HepG2 (cell line): ENCODE data around the gene DDX28. TPM values are rescaled to one million over a fixed set of nuclear protein-coding genes. Genes with fewer than 3 reads are reported as not detected.

Source experiments
- ATAC-seq: fragments of 200-7000 bp; cut with Tn5 transposase; 3 replicates; pipeline ENCODE4 v1.9.1; 2020; ENCODE audit warnings: mild to moderate bottlenecking, moderate library complexity
- BruUV-seq: library from RNA; stranded (reverse); fragments of 400-500 nt; replicated peaks from 2 replicates; lab custom pipeline; 2021; lab: Mats Ljungman, UMichigan
- CTCF ChIA-PET: fragments of 300-600 bp; formaldehyde crosslinking; extraction: SDS; loops from one replicate; lab custom pipeline; 2021; ENCODE audit warnings: low total read pairs, inconsistent platforms, low intra/inter-chr PET ratio; lab: Yijun Ruan, JAX
- POLR2A ChIA-PET: fragments of 350-600 bp; sonication (Branson Sonifier 250); formaldehyde crosslinking; loops from one replicate; lab custom pipeline; 2020; ENCODE audit warnings: antibody characterized with exemption, inconsistent platforms; lab: Yijun Ruan, JAX
- DNase-seq: peaks from one replicate; pipeline ENCODE4 v3.0.0-alpha.2; 2015; ENCODE audit warnings: low spot score
- FAIRE-seq: peaks from 3 replicates; lab custom pipeline; 2011; peaks lifted over from hg19 to GRCh38; lab: Jason Lieb, UNC
- H2AFZ ChIP-seq: one replicate; pipeline ENCODE4 v1.6.1; 2011; ENCODE audit warnings: low read length, inconsistent platforms
- H3K27ac ChIP-seq: fragments of 300-600 bp; 3 replicates; pipeline ENCODE4 v1.8.0; 2011; ENCODE audit warnings: mixed run types, mild to moderate bottlenecking, mixed read lengths, low read length, inconsistent platforms; ENCODE audit not compliant: insufficient read depth; ENCODE audit errors: extremely low read length
- H3K27me3 ChIP-seq, 2 experiments: fragments of 200-600 bp in 1 of 2; 2 replicates in 1 of 2; 3 replicates in 1 of 2; pipeline versions ENCODE4 v1.6.0 to v1.8.0; 2011; ENCODE audit warnings: low read length in 2 of 2, mild to moderate bottlenecking in 2 of 2, moderate library complexity in 2 of 2, inconsistent platforms in 1 of 2; ENCODE audit not compliant: insufficient read depth in 2 of 2, control insufficient read depth in 1 of 2
- H3K36me3 ChIP-seq, 2 experiments: fragments of 200-600 bp in 1 of 2; replicated peaks in 1 of 2; 2 replicates in 1 of 2; 3 replicates in 1 of 2; pipeline versions ENCODE4 v1.5.1 to v1.8.0; 2011; ENCODE audit warnings: low read length in 2 of 2, inconsistent platforms in 1 of 2; ENCODE audit not compliant: insufficient read depth in 2 of 2, control insufficient read depth in 1 of 2
- H3K4me1 ChIP-seq: 2 replicates; pipeline ENCODE4 v1.5.1; 2012; ENCODE audit warnings: low read length, inconsistent platforms; ENCODE audit not compliant: insufficient read depth
- H3K4me2 ChIP-seq: 2 replicates; pipeline ENCODE4 v1.6.0; 2011; ENCODE audit warnings: low read depth, low read length, inconsistent platforms
- H3K4me3 ChIP-seq, 3 experiments: fragments of 200-600 bp in 1 of 3; sonication (generic), shearing (Covaris generic) in 1 of 3; replicated peaks in 1 of 3; 2 replicates each; pipeline ENCODE4 v1.5.1; 2011 to 2016; ENCODE audit warnings: low read length in 3 of 3, inconsistent platforms in 2 of 3, low read depth in 2 of 3, mild to moderate bottlenecking in 2 of 3, control low read depth in 1 of 3, mixed read lengths in 1 of 3; ENCODE audit not compliant: insufficient read depth in 1 of 3
- H3K79me2 ChIP-seq: one replicate; pipeline ENCODE4 v1.6.1; 2011; ENCODE audit warnings: low read length, inconsistent platforms; ENCODE audit not compliant: insufficient read depth
- H3K9ac ChIP-seq: 2 replicates; pipeline ENCODE4 v1.6.0; 2011; ENCODE audit warnings: mild to moderate bottlenecking, low read depth, low read length, inconsistent platforms; ENCODE audit not compliant: insufficient read depth
- H3K9me3 ChIP-seq: 2 replicates; pipeline ENCODE4 v1.5.1; 2012; ENCODE audit warnings: mild to moderate bottlenecking, low read length
- H4K20me1 ChIP-seq: 2 replicates; pipeline ENCODE4 v1.6.0; 2011; ENCODE audit warnings: inconsistent platforms, mild to moderate bottlenecking, low read length, moderate library complexity; ENCODE audit not compliant: insufficient read depth
- CCDC6 ChIP-seq: sonication (generic); formaldehyde crosslinking; IDR thresholded peaks from 2 replicates; pipeline ENCODE4 v1.8.1; 2022; ENCODE audit warnings: mild to moderate bottlenecking, missing genetic modification reagents, moderate library complexity
- FOXP1 ChIP-seq, 2 experiments: fragments of 450-650 bp in 1 of 2; IDR thresholded peaks; 2 replicates each; pipeline ENCODE4 v1.6.1; 2017 to 2018; ENCODE audit warnings: antibody characterized with exemption in 1 of 2
- GTF2F1 ChIP-seq: fragments of 150-350 bp; IDR thresholded peaks from 2 replicates; pipeline ENCODE4 v1.6.1; 2014; ENCODE audit warnings: low read length
- HNF4A ChIP-seq: sonication (generic); formaldehyde crosslinking; IDR thresholded peaks from 2 replicates; pipeline ENCODE4 v1.4.0; 2020; ENCODE audit warnings: missing genetic modification reagents
- MXD4 ChIP-seq: IDR thresholded peaks from 2 replicates; pipeline ENCODE4 v1.6.1; 2016; ENCODE audit warnings: mild to moderate bottlenecking, missing biosample characterization, missing genetic modification reagents
- NAIF1 ChIP-seq: sonication (generic); formaldehyde crosslinking; IDR thresholded peaks from 2 replicates; pipeline ENCODE4 v1.5.0; 2020; ENCODE audit warnings: mild to moderate bottlenecking, missing genetic modification reagents, borderline replicate concordance
- NFKBIZ ChIP-seq: IDR thresholded peaks from 2 replicates; pipeline ENCODE4 v1.6.1; 2018; ENCODE audit warnings: missing genetic modification reagents, missing compliant biosample characterization
- NFYC ChIP-seq: IDR thresholded peaks from 2 replicates; pipeline ENCODE4 v1.6.1; 2016; ENCODE audit warnings: missing genetic modification reagents, missing compliant biosample characterization
- NPAS2 ChIP-seq: sonication (generic); formaldehyde crosslinking; IDR thresholded peaks from 2 replicates; pipeline ENCODE4 v1.8.0; 2022; ENCODE audit warnings: mild to moderate bottlenecking, missing genetic modification reagents, borderline replicate concordance
- XBP1 ChIP-seq: sonication (generic); formaldehyde crosslinking; IDR thresholded peaks from 2 replicates; pipeline ENCODE4 v1.5.0; 2020; ENCODE audit warnings: missing genetic modification reagents
- ZFP90 ChIP-seq: sonication (generic); formaldehyde crosslinking; IDR thresholded peaks from 2 replicates; pipeline ENCODE4 v1.8.0; 2022; ENCODE audit warnings: missing genetic modification reagents, mild to moderate bottlenecking, inconsistent platforms, borderline replicate concordance
- ZFP91 ChIP-seq: sonication (generic); formaldehyde crosslinking; IDR thresholded peaks from 2 replicates; pipeline ENCODE4 v1.9.0; 2022; ENCODE audit warnings: missing genetic modification reagents, mild to moderate bottlenecking, borderline replicate concordance
- ZNF18 ChIP-seq: sonication (generic); formaldehyde crosslinking; IDR thresholded peaks from 2 replicates; pipeline ENCODE4 v1.8.0; 2022; ENCODE audit warnings: mild to moderate bottlenecking, missing genetic modification reagents; ENCODE audit not compliant: insufficient replicate concordance
- ZNF251 ChIP-seq: sonication (generic); formaldehyde crosslinking; IDR thresholded peaks from 2 replicates; pipeline ENCODE4 v1.9.0; 2021; ENCODE audit warnings: mild to moderate bottlenecking, missing genetic modification reagents
- ZNF329 ChIP-seq: sonication (generic); formaldehyde crosslinking; IDR thresholded peaks from 2 replicates; pipeline ENCODE4 v1.9.0; 2021; ENCODE audit warnings: low read depth, mild to moderate bottlenecking, missing genetic modification reagents
- ZNF460 ChIP-seq: sonication (generic); formaldehyde crosslinking; IDR thresholded peaks from 2 replicates; pipeline ENCODE4 v1.5.1; 2020; ENCODE audit warnings: missing genetic modification reagents, mild to moderate bottlenecking, borderline replicate concordance
- ZNF468 ChIP-seq: sonication (generic); formaldehyde crosslinking; IDR thresholded peaks from 2 replicates; pipeline ENCODE4 v1.8.0; 2022; ENCODE audit warnings: mild to moderate bottlenecking, moderate library complexity, missing genetic modification reagents
- ZNF713 ChIP-seq: sonication (generic); formaldehyde crosslinking; IDR thresholded peaks from 2 replicates; pipeline ENCODE4 v1.4.0; 2020; ENCODE audit warnings: mild to moderate bottlenecking, missing genetic modification reagents
- WGBS: methylation state at CpG from one replicate; pipeline ENCODE4 v1.1.6; 2017; ENCODE audit warnings: low lambda C conversion rate; 5-methylcytosine and 5-hydroxymethylcytosine counted together
- in situ Hi-C: cut with HindIII; loops from 2 replicates; pipeline ENCODE4 v1.10.0; 2017; ENCODE audit warnings: low pct_unique_long_range_greater_than_20kb; ENCODE audit not compliant: extremely low pct_ligation_motif_present
- intact Hi-C: fragments of 100-400 bp; cut with micrococcal nuclease; formaldehyde crosslinking; loops from one replicate; pipeline ENCODE4 v1.10.0; 2022; ENCODE audit not compliant: unreplicated experiment
- polyA plus RNA-seq, 8 experiments: library from polyadenylated mRNA; depleted of rRNA in 3 of 8; stranded (reverse) in 7 of 8; unstranded in 1 of 8; fragments of >200 nt; fragmentation: Illumina TruSeq in 4 of 8; extraction: Trizol in 4 of 8; gene quantifications; 2 replicates each; pipeline versions ENCODE4 v1.2.1 to v1.2.3, GENCODE V29; 2011 to 2016; ENCODE audit warnings: low read depth in 4 of 8, missing spikeins in 1 of 8, mixed read lengths in 1 of 8; ENCODE audit not compliant: insufficient read depth in 1 of 8
- total RNA-seq, 5 experiments: library from RNA; depleted of rRNA; stranded (reverse); fragments of >200 nt; fragmentation: Illumina TruSeq; extraction: Trizol; gene quantifications; 2 replicates each; pipeline ENCODE4 v1.2.3, GENCODE V29; 2016; ENCODE audit warnings: low read depth in 1 of 5
- TF ChIP-seq, protein P1 (sequence below): sonication (generic); formaldehyde crosslinking; IDR thresholded peaks from 2 replicates; pipeline ENCODE4 v1.4.0; 2020; ENCODE audit warnings: missing genetic modification reagents

The DDX28 gene
- total and polyA plus RNA-seq, 2 of the 13 experiments (the other 11 are each of a cell fraction or from before 2014, with no cell fraction given), result 14.1 to 16.4 TPM

DNA sequence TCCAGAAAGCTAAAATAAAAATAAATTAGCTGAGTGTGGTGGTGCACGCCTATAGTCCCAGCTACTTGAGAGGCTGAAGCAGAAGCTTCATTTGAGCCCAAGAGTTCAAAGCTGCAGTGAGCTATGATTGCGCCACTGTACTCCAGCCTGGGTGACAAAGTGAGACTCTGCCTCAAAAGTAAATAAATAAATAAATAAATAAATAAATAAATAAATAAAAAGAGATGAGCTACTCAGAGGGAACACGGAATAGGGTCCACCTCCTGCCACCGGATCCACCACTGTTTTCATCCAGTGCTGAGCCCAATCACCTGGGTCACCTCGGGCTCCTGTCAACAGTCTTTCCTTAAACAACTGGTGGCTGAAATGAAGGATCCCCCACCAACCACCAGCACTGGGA lies 36.1 kb downstream of the DDX28 start:
- peak; percentile 15 for ATAC-seq
- H3K79me2 ChIP-seq, result no peaks in the 10 kb centered on the region
- no peak for DNase-seq
- no peak overlapping the region for H3K27ac ChIP-seq
- H3K9ac ChIP-seq, result peak overlapping the region; percentile 59
- peaks cover 59% of the 10 kb centered on the region for H3K4me1 ChIP-seq
- H3K4me2 ChIP-seq, result peak overlapping the region; percentile 85
- WGBS, result 35% methylated on average over 5 of the region's 5 CpGs
- in situ Hi-C loops (no loop called here), intact Hi-C loops (no loop called here)
- POLR2A ChIA-PET, result interaction anchor here (1.0 to 4.8 kb wide), 11 partner anchors 10 to 249 kb away, joined by 3 to 29 read pairs (median 11); partner anchors contain the start of genes DDX28, DPEP2, DUS2 and ESRP2
- peak overlapping the region; percentile 24 to 61 (median 30); a peak in 4 of 6 replicates for H3K4me3 ChIP-seq
- peak overlapping the region; percentile 86 for H2AFZ ChIP-seq
- no peaks in the 10 kb centered on the region for H4K20me1 ChIP-seq
- no peaks in the 10 kb centered on the region for H3K9me3 ChIP-seq
- no TSS peak for BruUV-seq
- CTCF ChIA-PET, result no interaction called here
- H3K36me3 ChIP-seq, result no peaks in the 10 kb centered on the region
- peaks cover 2 to 12% of the 10 kb centered on the region in 2 experiments; a peak in 4 of 5 replicates for H3K27me3 ChIP-seq
- no peak for FAIRE-seq
- TF ChIP-seq NFKBIZ (CRISPR knock-in tag), result no peak
- TF ChIP-seq ZNF329, result no peak
- no peak for TF ChIP-seq NAIF1 (CRISPR knock-in tag)
- 0 out of 2 replicates have a peak, but pooled peaks have one; percentile 12 for TF ChIP-seq ZFP90 (CRISPR knock-in tag)
- no peak for TF ChIP-seq ZNF18 (CRISPR knock-in tag)
- TF ChIP-seq ZFP91 (CRISPR knock-in tag), result no peak
- no peak for TF ChIP-seq ZNF468 (CRISPR knock-in tag)
- no peak for TF ChIP-seq NFYC (CRISPR knock-in tag)
- no peak for TF ChIP-seq GTF2F1
- TF ChIP-seq HNF4A (CRISPR knock-in tag), result 0 out of 2 replicates have a peak, but pooled peaks have one; percentile 10
- peak; percentile 90 for TF ChIP-seq ZNF460 (CRISPR knock-in tag)
- TF ChIP-seq, protein P1, sequence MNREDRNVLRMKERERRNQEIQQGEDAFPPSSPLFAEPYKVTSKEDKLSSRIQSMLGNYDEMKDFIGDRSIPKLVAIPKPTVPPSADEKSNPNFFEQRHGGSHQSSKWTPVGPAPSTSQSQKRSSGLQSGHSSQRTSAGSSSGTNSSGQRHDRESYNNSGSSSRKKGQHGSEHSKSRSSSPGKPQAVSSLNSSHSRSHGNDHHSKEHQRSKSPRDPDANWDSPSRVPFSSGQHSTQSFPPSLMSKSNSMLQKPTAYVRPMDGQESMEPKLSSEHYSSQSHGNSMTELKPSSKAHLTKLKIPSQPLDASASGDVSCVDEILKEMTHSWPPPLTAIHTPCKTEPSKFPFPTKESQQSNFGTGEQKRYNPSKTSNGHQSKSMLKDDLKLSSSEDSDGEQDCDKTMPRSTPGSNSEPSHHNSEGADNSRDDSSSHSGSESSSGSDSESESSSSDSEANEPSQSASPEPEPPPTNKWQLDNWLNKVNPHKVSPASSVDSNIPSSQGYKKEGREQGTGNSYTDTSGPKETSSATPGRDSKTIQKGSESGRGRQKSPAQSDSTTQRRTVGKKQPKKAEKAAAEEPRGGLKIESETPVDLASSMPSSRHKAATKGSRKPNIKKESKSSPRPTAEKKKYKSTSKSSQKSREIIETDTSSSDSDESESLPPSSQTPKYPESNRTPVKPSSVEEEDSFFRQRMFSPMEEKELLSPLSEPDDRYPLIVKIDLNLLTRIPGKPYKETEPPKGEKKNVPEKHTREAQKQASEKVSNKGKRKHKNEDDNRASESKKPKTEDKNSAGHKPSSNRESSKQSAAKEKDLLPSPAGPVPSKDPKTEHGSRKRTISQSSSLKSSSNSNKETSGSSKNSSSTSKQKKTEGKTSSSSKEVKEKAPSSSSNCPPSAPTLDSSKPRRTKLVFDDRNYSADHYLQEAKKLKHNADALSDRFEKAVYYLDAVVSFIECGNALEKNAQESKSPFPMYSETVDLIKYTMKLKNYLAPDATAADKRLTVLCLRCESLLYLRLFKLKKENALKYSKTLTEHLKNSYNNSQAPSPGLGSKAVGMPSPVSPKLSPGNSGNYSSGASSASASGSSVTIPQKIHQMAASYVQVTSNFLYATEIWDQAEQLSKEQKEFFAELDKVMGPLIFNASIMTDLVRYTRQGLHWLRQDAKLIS (CRISPR knock-in tag), result no peak
- no peak for TF ChIP-seq ZNF251 (CRISPR knock-in tag)
- no peak for TF ChIP-seq MXD4 (CRISPR knock-in tag)
- TF ChIP-seq ZNF713 (CRISPR knock-in tag), result no peak
- no peak for TF ChIP-seq NPAS2 (CRISPR knock-in tag)
- no peak for TF ChIP-seq FOXP1 (IDR thresholded peaks at IDR 0.05)
- peak; percentile 11; the same call in 1 of the 2 replicates for TF ChIP-seq FOXP1 (CRISPR knock-in tag; IDR thresholded peaks at IDR 0.05)
- no peak for TF ChIP-seq XBP1 (CRISPR knock-in tag)
- TF ChIP-seq CCDC6 (CRISPR knock-in tag), result no peak
